Hepatocyte (in vitro differentiated cells): ENCODE results near the gene DUOX1. TPM values are rescaled to one million over a fixed set of nuclear protein-coding genes. Genes with fewer than 3 reads are reported as not detected.

Source experiments
- DNase-seq: peaks from one replicate; pipeline ENCODE4 v3.0.0-alpha.2; 2016; ENCODE audit warnings: low spot score
- H2AFZ ChIP-seq: fragments of 200-600 bp; sonication (generic); 2 replicates; pipeline ENCODE4 v1.6.0; 2016; ENCODE audit warnings: antibody characterized with exemption, mild to moderate bottlenecking
- H3K27ac ChIP-seq: fragments of 200-600 bp; sonication (generic); 2 replicates; pipeline ENCODE4 v1.5.1; 2016; ENCODE audit warnings: mild to moderate bottlenecking
- H3K27me3 ChIP-seq: fragments of 200-600 bp; sonication (generic); 2 replicates; pipeline ENCODE4 v1.6.1; 2016
- H3K36me3 ChIP-seq: fragments of 200-600 bp; sonication (generic); replicated peaks from 2 replicates; pipeline ENCODE4 v1.5.1; 2016; ENCODE audit warnings: low read depth; ENCODE audit not compliant: insufficient read depth
- H3K4me1 ChIP-seq: fragments of 200-600 bp; sonication (generic); 2 replicates; pipeline ENCODE4 v1.5.1; 2016; ENCODE audit warnings: mild to moderate bottlenecking, moderate library complexity; ENCODE audit not compliant: insufficient read depth
- H3K4me2 ChIP-seq: fragments of 200-600 bp; sonication (generic); 2 replicates; pipeline ENCODE4 v1.6.0; 2016
- H3K4me3 ChIP-seq: fragments of 200-600 bp; sonication (generic); 2 replicates; pipeline ENCODE4 v1.5.1; 2016; ENCODE audit warnings: mild to moderate bottlenecking
- H3K79me2 ChIP-seq: fragments of 200-600 bp; sonication (generic); 2 replicates; pipeline ENCODE4 v1.6.0; 2017; ENCODE audit warnings: mild to moderate bottlenecking
- H3K9me2 ChIP-seq: fragments of 200-600 bp; sonication (generic); replicated peaks from 2 replicates; pipeline ENCODE4 v1.6.0; 2017; ENCODE audit warnings: mild to moderate bottlenecking; ENCODE audit not compliant: insufficient read depth
- H3K9me3 ChIP-seq: fragments of 200-600 bp; sonication (generic); 2 replicates; pipeline ENCODE4 v1.5.1; 2016; ENCODE audit warnings: low read depth, mild to moderate bottlenecking
- H4K20me1 ChIP-seq: fragments of 200-600 bp; sonication (generic); 2 replicates; pipeline ENCODE4 v1.6.0; 2016; ENCODE audit warnings: mild to moderate bottlenecking; ENCODE audit not compliant: insufficient read depth, poor library complexity, severe bottlenecking
- CTCF ChIP-seq: fragments of 200-600 bp; sonication (generic); IDR thresholded peaks from 2 replicates; pipeline ENCODE4 v1.5.1; 2016; ENCODE audit warnings: antibody characterized with exemption, mild to moderate bottlenecking; ENCODE audit not compliant: poor library complexity
- EZH2 ChIP-seq: fragments of 200-600 bp; sonication (generic); IDR thresholded peaks from 2 replicates; pipeline ENCODE4 v1.6.1; 2016; ENCODE audit warnings: antibody characterized with exemption, mild to moderate bottlenecking, borderline replicate concordance
- EZH2phosphoT487 ChIP-seq: fragments of 200-600 bp; sonication (generic); IDR thresholded peaks from one replicate; pipeline ENCODE4 v1.6.1; 2018; ENCODE audit warnings: antibody characterized with exemption, mild to moderate bottlenecking, low read depth, moderate library complexity; ENCODE audit not compliant: unreplicated experiment, severe bottlenecking
- WGBS: methylation state at CpG from one replicate; pipeline ENCODE4 v1.1.6; 2016; ENCODE audit warnings: low lambda C conversion rate; ENCODE audit errors: missing lambda C conversion rate; 5-methylcytosine and 5-hydroxymethylcytosine counted together
- polyA plus RNA-seq: library from polyadenylated mRNA; unstranded; fragments of >200 nt; fragmentation: Nextera tagmentation; extraction: Ambion mirVana; gene quantifications from 2 replicates; pipeline ENCODE4 v1.2.1, GENCODE V29; 2016
- total RNA-seq: library from RNA; depleted of rRNA; stranded (reverse); fragments of >200 nt; gene quantifications from 2 replicates; pipeline ENCODE4 v1.2.3, GENCODE V29; 2014

The DUOX1 gene
- total and polyA plus RNA-seq, 2 experiments from 2014 or later: 3.3 to 7.7 TPM

- Histone ChIP-seq H3K4me3 (peak overlapping the region; percentile 68), H3K4me1 (peaks cover 20% of the 10 kb centered on the region), H3K27ac (peak overlapping the region; percentile 53), H3K79me2 (peaks cover 45% of the 10 kb centered on the region), H4K20me1 (no peaks in the 10 kb centered on the region), H3K27me3 (no peaks in the 10 kb centered on the region), H3K4me2 (peak overlapping the region; percentile 94), H3K36me3 (no peaks in the 10 kb centered on the region), H2AFZ (peak overlapping the region; percentile 60), H3K9me3 (no peaks in the 10 kb centered on the region), H3K9me2 (no peaks in the 10 kb centered on the region)
- WGBS: 6% methylated on average over 19 of the region's 42 CpGs
- no peak for DNase-seq
- no peak for TF ChIP-seq CTCF
- TF ChIP-seq EZH2phosphoT487: no peak
- TF ChIP-seq EZH2: no peak
Measured at GRCh38 chr15:45186771-45187577, 57.2 kb downstream of the DUOX1 start.

GRCh38 chr15:45187578-45187893 is 57.7 kb downstream of the DUOX1 start:
- Histone ChIP-seq H3K36me3 (no peaks in the 10 kb centered on the region), H2AFZ (peak overlapping the region; percentile 60), H3K27ac (peak overlapping the region; percentile 53), H3K4me2 (peak overlapping the region; percentile 94), H4K20me1 (no peaks in the 10 kb centered on the region), H3K9me3 (no peaks in the 10 kb centered on the region), H3K9me2 (no peaks in the 10 kb centered on the region), H3K4me1 (peaks cover 20% of the 10 kb centered on the region), H3K79me2 (peaks cover 41% of the 10 kb centered on the region), H3K27me3 (no peaks in the 10 kb centered on the region), H3K4me3 (peak overlapping the region; percentile 68)
- TF ChIP-seq EZH2 (no peak), EZH2phosphoT487 (no peak), CTCF (no peak)
- WGBS: no CpG with 5 or more reads among the region's 43 CpGs
- DNase-seq: no peak

GRCh38 chr15:45187894-45188830 is 58.4 kb downstream of the DUOX1 start, which contains the start of gene SHF:
TSS of gene SHF (minus strand) at chr15:45187966. CDS start at chr15:45187951, 15 bp downstream.
- H3K9me3 ChIP-seq: no peaks in the 10 kb centered on the region
- no peaks in the 10 kb centered on the region for H3K9me2 ChIP-seq
- peak within 1 kb of the TSS; percentile 61 for H2AFZ ChIP-seq
- peaks cover 20% of the 10 kb centered on the region for H3K4me1 ChIP-seq
- peaks cover 34% of the 10 kb centered on the region for H3K79me2 ChIP-seq
- peak within 1 kb of the TSS; percentile 53 for H3K27ac ChIP-seq
- H3K36me3 ChIP-seq: no peaks in the 10 kb centered on the region
- peak within 1 kb of the TSS; percentile 68 for H3K4me3 ChIP-seq
- no peaks in the 10 kb centered on the region for H4K20me1 ChIP-seq
- peak; percentile 87 for DNase-seq
- TF ChIP-seq EZH2 (no peak), CTCF (no peak), EZH2phosphoT487 (no peak)
- no peaks in the 10 kb centered on the region for H3K27me3 ChIP-seq
- WGBS: 6% methylated on average over 32 of the region's 57 CpGs
- H3K4me2 ChIP-seq: peak within 1 kb of the TSS; percentile 94
